Embryonic facial prominence (tissue), 1 donor: ENCODE data around the gene ABCB11.
"Not testable (repeated sequence)": the region's sequence is repeated elsewhere in the genome, so short reads cannot be mapped to it uniquely, and the experiment has no call there.

Source experiments
- DNase-seq: peaks from one replicate; pipeline ENCODE4 v3.0.0-alpha.2; 2016; ENCODE audit errors: extremely low spot score

The ABCB11 gene

DNA sequence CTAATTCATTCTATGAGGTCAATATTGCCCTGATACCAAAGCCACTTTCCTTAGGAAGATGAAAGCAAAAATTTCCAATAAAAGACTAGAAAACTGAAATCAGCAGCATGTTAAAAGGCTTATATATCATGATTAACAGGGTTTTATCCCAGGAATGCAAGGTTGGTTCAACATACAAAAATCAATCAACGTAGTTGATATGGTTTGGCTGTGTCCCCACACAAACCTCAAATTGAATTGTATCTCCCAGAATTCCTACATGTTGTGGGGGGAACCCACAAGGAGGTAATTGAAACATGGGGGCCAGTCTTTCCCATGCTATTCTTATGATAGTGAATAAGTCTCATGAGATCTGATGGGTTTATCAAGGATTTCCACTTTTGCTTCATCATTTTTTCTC, 11.7 kb upstream of the ABCB11 start:
- no peak for DNase-seq

- DNase-seq = no peak
These were observed 10.5 kb upstream of the ABCB11 start for GRCh38 chr2:169041594-169041993.

DNA sequence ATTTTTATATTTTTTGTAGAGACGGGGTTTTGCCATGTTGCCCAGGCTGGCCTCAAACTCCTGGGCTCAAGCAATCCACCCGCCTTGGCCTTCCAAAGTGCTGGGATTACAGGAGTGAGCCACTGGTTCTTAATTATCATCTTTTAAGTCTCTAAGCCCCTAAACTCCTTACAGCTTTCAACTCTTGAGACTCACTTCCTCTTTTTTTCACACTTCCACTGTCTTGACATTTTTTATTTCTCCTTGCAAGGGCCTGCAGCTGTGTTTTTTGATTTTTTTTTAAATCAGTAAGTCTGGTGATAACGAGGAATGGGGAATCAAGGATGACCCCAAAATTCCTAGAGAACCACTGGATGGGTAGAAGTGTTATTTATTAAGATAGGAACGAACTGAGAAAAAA, 8.6 kb upstream of the ABCB11 start:
- DNase-seq = no peak

- DNase-seq = no peak
These were observed 7.2 kb upstream of the ABCB11 start for GRCh38 chr2:169038338-169038757.

DNA sequence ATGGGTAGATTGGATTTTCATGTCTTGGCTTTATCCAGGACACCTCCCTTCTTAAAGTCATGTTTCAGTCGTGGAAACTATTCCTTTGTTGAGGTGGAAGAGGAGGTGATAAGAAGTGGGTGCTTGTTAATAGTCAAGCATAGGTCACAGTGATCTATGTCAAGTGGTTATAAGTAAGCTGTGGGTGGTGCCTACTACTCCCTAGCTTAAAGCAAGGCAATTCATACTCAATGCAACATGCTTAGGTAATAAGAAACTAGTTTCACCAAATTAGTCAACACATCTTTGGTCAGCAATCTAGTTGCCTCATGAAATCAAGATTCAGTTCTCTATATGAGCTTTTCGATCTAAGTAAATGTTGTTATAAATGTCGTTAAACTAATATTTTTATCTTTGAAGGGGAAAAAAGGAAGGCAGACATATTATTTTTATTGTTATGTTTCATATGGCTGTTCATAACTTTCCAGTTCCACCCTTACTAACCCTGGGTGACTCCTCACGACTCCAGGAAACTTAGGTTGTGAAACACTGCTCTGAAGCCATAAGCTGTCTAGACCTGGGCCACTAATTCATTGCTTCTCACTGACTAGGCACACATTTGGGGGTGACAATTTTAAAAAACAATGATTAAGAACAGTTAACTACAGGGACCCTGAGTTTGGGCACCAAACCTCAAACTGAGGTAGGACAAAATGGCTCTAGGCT, 5.8 kb upstream of the ABCB11 start:
- no peak for DNase-seq

DNA sequence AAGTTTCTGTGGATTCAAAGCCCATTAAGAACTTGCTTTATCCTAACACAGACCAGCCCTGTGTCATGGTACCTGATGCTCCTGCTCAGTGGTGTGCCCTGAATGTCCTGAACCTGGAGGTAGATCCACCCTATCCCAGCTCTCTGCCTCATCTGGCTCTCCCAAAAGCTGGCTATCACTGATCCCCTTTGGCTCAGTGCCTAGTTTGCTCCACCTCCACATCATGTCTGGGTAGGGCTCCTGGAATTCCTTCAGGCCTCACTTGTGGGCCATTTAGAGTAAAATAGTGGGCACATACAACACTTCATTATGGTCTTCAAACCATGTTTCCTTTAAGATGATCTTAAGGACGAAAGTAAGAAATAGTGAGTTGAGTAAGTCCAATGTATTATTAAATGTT, 4.8 kb upstream of the ABCB11 start:
- no peak for DNase-seq

- DNase-seq = no peak
These were observed 3.9 kb upstream of the ABCB11 start for GRCh38 chr2:169034984-169035544.

DNA sequence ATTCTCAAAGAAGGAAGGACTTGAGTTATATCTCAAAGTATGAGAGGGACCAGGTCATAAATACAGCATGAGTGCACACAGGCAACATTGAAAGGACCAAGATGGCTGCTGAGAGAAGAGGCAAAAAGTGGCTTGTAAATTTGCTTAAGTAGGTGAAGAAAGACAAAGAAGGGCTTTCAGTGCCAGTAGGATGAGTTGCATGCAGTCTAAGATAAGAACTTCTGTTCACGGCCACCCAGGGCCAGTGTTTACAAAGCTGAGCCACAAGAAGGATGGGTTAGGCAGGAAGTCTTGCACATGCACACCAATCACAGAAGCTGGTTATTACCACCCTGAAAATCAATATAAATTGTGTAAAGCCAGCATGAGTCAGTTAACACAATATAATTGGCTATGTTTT, 3.1 kb upstream of the ABCB11 start:
- no peak for DNase-seq

DNA sequence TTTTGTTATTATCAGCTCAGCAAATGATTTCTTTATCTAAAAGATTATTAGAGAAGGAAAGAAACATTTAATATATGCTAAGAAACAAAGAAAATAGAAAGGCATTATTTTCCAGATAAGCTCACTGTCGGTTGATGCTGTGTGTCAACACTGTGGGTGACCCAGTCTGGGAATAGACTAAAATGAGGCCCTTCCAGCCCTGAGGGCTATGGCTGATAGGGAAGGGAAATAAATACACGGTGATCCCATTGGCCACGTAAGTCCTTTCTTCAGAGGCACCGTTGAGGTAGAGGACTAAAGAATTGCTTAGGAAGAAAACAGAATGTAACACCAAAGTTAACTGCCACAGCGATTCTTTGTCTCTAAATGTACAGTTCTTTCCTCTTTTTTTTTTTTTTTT, 1.8 kb downstream of the ABCB11 start:
- no peak for DNase-seq

GRCh38 chr2:169027234-169027633, 3.9 kb downstream of the ABCB11 start:
- DNase-seq = no peak

GRCh38 chr2:169026056-169026455, 5.1 kb downstream of the ABCB11 start:
- DNase-seq = no peak

- no peak for DNase-seq
These were observed 8.0 kb downstream of the ABCB11 start for GRCh38 chr2:169023161-169023560.

- no peak for DNase-seq
These were observed 12.7 kb downstream of the ABCB11 start for GRCh38 chr2:169018390-169018789.

DNA sequence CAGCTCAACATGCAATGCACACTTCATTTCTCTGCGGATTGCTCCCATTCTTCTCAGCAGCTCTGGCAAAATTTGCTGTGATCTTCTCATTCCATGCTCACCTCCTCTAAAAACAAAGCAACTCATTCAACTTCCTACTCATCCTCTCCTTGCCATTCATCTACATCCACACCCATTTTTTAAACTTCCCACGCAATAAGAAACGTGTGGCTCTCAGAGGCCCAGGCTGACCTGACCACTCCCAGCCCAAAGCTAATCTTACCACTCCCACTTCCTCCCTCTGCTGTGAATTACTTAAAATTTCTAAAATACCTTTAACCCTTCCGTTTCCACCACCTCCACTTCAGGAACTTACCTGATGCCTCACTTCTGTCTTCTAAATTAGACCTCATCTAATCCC, 15.2 kb downstream of the ABCB11 start:
- no peak for DNase-seq

- no peak for DNase-seq
These were observed 16.3 kb downstream of the ABCB11 start for GRCh38 chr2:169014780-169015179.

- DNase-seq = no peak
These were observed 17.5 kb downstream of the ABCB11 start for GRCh38 chr2:169013628-169014026.

DNA sequence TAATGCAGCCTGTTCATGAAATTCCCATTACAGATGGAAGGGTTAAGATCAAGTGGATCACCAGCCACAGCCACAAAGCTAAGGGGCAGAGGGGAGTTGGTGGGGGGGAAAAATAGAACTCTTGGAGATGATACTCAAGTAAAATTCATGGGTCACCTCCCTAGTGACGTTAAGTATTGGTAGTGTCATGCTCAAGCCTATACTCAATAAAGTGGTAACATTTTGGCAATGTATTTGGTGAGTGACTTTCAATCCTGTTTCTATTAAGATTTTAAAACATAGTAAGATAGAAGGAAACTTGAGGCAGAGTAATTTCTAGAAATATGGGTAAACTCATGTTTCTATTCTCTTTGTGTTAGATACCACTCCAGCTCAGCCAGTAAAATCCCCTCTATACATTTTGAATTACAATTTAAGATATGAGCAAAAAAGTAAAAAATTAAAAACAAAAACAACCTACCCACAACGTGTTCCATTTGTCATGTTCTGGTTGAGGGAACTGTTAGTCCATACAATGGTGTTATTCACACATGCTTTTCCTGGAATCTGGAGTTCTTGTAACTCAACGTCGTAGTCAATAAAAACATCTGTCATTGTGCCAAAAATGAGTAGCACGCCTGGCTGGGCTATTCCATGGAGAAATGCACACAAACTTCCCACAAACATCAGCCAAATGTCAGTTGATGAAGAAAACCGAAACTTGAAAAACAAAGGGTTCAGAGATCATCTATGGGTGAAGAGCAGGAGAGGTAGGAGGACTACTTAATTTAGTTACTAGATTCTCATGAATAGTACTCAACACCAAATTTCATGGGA, 18.1 kb downstream of the ABCB11 start:
- no peak for DNase-seq

DNA sequence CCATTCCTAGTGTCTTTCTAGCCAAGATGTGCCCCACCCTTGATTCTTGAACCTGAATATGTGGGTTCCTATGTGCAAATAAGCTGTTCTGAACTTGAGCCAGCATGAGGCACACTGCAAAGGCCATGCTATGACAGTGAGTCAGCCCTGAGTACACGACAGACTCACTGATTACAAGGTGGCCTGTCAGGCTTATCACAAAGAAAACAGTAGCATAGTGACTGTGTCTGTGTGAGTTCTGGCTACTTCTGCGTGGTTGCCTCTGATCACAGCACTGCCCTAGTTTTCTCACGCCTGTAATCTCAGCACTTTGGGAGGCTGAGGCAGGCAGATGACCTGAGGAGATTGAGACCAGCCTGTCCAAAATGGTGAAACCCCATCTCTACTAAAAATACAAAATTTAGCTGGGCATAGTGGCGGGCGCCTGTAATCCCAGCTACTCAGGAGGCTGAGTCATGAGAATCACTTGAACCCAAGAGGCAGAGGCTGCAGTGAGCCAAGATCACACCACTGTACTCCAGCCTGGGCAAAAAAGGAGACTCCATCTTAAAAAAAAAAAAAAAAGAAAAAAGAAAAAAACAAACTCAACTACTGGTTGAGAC, 18.8 kb downstream of the ABCB11 start:
- DNase-seq = not testable (repeated sequence)

DNA sequence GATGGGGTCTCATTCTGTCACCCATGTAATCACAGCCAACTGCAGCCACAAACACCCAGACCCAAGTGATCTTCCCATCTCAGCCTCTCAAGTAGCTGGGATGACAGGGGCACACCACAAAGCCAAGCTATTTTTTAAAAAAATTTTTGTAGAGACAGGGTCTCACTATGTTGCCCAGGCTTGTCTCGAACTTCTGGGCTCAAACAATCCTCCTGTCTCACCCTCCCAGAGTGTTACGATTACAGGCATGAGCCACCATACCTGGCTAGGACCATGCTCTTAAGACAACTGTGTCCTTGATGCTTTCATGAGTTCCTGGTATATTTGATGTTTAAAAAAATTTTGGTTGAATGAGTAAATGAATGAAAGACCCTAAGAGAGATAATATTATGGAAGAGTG, 19.4 kb downstream of the ABCB11 start:
- DNase-seq = no peak

DNA sequence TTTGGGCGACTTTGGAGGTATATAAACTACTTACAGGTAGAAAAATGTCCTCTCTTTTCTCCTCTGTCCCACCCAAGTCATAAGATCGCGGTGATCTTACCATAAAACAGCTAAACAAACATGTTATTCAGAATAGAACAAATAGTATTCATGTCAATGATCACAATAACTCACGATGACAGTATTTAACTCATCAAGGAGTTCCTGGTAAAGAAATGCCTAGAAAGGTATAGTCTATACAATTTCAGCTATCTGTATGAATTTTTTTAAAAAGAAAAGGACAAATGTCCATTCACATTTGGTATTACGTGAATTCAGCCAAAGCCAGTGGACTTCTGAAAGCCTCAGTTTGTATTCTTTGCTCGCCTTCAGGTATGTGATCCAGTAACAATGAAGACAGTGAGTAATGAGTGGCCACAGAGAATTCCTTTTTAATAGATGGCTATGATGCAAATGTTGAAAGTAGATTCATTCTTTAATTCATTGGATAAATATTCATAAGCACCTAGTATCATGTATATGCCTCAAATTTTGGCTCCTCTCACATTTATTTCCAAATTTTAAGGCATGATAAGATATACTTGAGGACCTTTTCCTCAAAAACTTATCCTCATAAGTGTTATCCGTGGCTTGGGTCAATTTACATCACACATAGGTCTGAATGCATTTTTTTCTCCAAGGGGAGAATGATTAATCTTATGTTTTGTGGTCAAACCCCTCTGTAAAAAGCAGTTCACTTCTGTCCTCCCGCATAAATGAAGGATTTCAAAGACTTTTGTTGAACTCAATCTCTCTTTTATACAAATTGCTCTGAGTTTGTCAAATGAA, 20.3 kb downstream of the ABCB11 start:
- DNase-seq = no peak

GRCh38 chr2:169009865-169010579, 21.1 kb downstream of the ABCB11 start:
- no peak for DNase-seq
